ENCODE results near the gene FBXO21.

The FBXO21 gene

DNA sequence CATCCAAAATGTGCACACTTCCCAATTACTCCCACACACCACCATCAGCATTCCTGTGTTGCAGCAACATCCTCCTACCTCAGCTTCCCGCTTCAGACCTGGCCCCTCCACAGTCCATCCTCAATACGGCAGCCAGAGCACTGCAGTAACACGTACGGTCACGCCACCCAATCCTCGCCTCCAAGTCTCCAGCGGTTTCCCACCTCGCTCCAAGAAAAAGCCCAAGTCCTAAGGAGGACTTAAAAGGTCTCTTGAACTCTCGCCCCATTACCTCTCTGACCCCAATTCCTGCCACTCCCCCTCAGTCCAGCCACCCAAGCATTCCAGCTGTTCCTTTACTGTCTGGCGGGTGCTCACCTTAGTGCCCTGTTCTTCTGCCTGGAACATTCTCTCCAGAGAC lies 12.0 kb downstream of the FBXO21 start:
- no peak for TF ChIP-seq EZH2phosphoT487 (conservative IDR thresholded peaks at IDR 0.05; ENCODE audit: low read length)
- TF ChIP-seq, protein P1, sequence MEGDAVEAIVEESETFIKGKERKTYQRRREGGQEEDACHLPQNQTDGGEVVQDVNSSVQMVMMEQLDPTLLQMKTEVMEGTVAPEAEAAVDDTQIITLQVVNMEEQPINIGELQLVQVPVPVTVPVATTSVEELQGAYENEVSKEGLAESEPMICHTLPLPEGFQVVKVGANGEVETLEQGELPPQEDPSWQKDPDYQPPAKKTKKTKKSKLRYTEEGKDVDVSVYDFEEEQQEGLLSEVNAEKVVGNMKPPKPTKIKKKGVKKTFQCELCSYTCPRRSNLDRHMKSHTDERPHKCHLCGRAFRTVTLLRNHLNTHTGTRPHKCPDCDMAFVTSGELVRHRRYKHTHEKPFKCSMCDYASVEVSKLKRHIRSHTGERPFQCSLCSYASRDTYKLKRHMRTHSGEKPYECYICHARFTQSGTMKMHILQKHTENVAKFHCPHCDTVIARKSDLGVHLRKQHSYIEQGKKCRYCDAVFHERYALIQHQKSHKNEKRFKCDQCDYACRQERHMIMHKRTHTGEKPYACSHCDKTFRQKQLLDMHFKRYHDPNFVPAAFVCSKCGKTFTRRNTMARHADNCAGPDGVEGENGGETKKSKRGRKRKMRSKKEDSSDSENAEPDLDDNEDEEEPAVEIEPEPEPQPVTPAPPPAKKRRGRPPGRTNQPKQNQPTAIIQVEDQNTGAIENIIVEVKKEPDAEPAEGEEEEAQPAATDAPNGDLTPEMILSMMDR (IDR thresholded peaks at IDR 0.05; ENCODE audit: insufficient read depth, low read length, poor library complexity, severe bottlenecking), result no peak
- Histone ChIP-seq H3K27ac (ENCODE audit: low read depth, low read length) (no peak overlapping the region), H3K27me3 (ENCODE audit: low read length) (no peaks in the 10 kb centered on the region), H3K4me3 (ENCODE audit: insufficient read depth, low read length, poor library complexity, severe bottlenecking) (no peak overlapping the region), H3F3A (ENCODE audit: insufficient read depth) (no peaks in the 10 kb centered on the region), H4K20me1 (ENCODE audit: low read depth, low read length) (no peaks in the 10 kb centered on the region), H3K9me2 (replicated peaks; ENCODE audit: insufficient read depth, low read length) (no peaks in the 10 kb centered on the region), H3K36me3 (ENCODE audit: low read length) (peaks cover 57% of the 10 kb centered on the region), H3K79me2 (ENCODE audit: insufficient read depth, low read length) (no peaks in the 10 kb centered on the region), H3K9ac (ENCODE audit: low read length) (no peak overlapping the region), H3K4me2 (ENCODE audit: low read depth, low read length, poor library complexity, severe bottlenecking) (no peak overlapping the region), H3K9me3 (ENCODE audit: insufficient read depth, low read length) (peaks cover 9% of the 10 kb centered on the region; the same call in 1 of the 2 replicates), H2AFZ (ENCODE audit: low read depth, low read length, severe bottlenecking) (no peak overlapping the region)

DNA sequence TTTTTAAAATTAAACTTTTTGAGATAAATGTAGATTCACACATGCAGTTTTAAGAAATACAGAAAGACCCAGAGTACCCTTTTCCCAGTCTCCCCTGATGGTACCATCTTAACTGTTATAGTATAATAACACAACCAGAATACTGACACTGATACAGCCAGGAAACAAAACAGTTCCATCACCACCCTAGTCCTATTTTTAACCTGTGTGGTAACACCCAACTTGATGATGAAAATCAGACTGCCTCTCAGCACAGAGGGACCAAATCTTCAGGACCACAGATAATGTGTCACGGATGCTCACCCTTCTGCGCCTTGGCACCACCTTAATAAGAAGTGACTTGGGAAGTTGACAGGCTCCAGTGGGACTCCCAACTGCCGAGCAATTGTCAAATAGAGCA lies 18.1 kb downstream of the FBXO21 start:
- Histone ChIP-seq H3K27ac (ENCODE audit: low read depth, low read length) (no peak overlapping the region), H2AFZ (ENCODE audit: low read depth, low read length, severe bottlenecking) (no peak overlapping the region), H3K9me3 (ENCODE audit: insufficient read depth, low read length) (no peaks in the 10 kb centered on the region), H3K4me3 (ENCODE audit: insufficient read depth, low read length, poor library complexity, severe bottlenecking) (no peak overlapping the region), H3K9me2 (replicated peaks; ENCODE audit: insufficient read depth, low read length) (no peaks in the 10 kb centered on the region), H3K36me3 (ENCODE audit: low read length) (peaks cover 34% of the 10 kb centered on the region), H3K79me2 (ENCODE audit: insufficient read depth, low read length) (no peaks in the 10 kb centered on the region), H3K4me2 (ENCODE audit: low read depth, low read length, poor library complexity, severe bottlenecking) (no peak overlapping the region), H3K27me3 (ENCODE audit: low read length) (no peaks in the 10 kb centered on the region), H3K9ac (ENCODE audit: low read length) (no peak overlapping the region), H4K20me1 (ENCODE audit: low read depth, low read length) (no peaks in the 10 kb centered on the region), H3F3A (ENCODE audit: insufficient read depth) (no peaks in the 10 kb centered on the region)
- TF ChIP-seq, protein P1 (IDR thresholded peaks at IDR 0.05; ENCODE audit: insufficient read depth, low read length, poor library complexity, severe bottlenecking), result no peak
- TF ChIP-seq EZH2phosphoT487 (conservative IDR thresholded peaks at IDR 0.05; ENCODE audit: low read length), result no peak

DNA sequence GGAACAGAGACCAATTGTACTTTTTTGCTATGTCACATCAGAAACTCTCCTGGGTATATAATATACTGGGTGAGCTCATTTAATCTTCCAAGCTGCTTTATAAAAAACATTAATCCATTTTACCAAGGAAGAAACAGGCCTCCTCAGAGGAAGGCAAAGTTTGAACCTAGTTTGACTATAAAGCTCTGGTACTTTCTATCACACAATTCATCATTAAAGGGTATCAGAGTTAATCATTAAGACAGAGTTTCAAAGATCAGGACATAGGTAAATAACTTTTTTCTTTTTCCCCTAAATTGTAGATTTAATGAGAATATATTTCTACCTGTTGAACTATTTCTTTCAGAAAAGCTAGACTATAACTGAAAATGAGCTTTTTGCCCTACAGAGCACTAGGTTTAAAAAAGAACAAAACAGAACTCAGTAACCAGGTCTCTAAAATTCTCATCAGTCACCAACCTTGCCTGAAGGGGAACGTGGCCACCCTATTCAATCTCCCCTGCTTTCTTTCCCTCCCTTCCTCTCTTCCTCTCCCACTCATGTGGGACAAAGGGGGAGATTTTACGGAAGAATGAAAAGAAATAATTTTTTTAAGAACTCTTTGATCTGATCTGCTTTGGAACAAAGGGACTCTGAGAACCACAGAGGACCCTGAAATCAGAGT lies 18.6 kb downstream of the FBXO21 start:
- Histone ChIP-seq H3K9me3 (ENCODE audit: insufficient read depth, low read length) (no peaks in the 10 kb centered on the region), H3K4me2 (ENCODE audit: low read depth, low read length, poor library complexity, severe bottlenecking) (no peak overlapping the region), H3K4me3 (ENCODE audit: insufficient read depth, low read length, poor library complexity, severe bottlenecking) (no peak overlapping the region), H4K20me1 (ENCODE audit: low read depth, low read length) (no peaks in the 10 kb centered on the region), H3K27ac (ENCODE audit: low read depth, low read length) (no peak overlapping the region), H3F3A (ENCODE audit: insufficient read depth) (no peaks in the 10 kb centered on the region), H3K9ac (ENCODE audit: low read length) (no peak overlapping the region), H2AFZ (ENCODE audit: low read depth, low read length, severe bottlenecking) (no peak overlapping the region), H3K79me2 (ENCODE audit: insufficient read depth, low read length) (no peaks in the 10 kb centered on the region), H3K9me2 (replicated peaks; ENCODE audit: insufficient read depth, low read length) (no peaks in the 10 kb centered on the region), H3K36me3 (ENCODE audit: low read length) (peaks cover 31% of the 10 kb centered on the region), H3K27me3 (ENCODE audit: low read length) (no peaks in the 10 kb centered on the region)
- TF ChIP-seq EZH2phosphoT487 (conservative IDR thresholded peaks at IDR 0.05; ENCODE audit: low read length), result no peak
- TF ChIP-seq, protein P1 (IDR thresholded peaks at IDR 0.05; ENCODE audit: insufficient read depth, low read length, poor library complexity, severe bottlenecking), result no peak
